Stimulated activated naive CD8-positive, alpha-beta T cell treated with anti-CD3 and anti-CD28 coated beads, Interleukin-15, Interleukin-2, amounts not matched to agents 100 U/mL and 50 U/mL, for 24 hours (primary cell): ENCODE results near the gene RWDD2A.

ENCODE experiments used
- ATAC-seq: fragments of 150-1000 bp; cut with Tn5 transposase; one replicate; pipeline ENCODE4 v1.10.0; 2021
- DNase-seq: peaks from one replicate; pipeline ENCODE4 v3.0.0; 2021

RWDD2A gene

DNA sequence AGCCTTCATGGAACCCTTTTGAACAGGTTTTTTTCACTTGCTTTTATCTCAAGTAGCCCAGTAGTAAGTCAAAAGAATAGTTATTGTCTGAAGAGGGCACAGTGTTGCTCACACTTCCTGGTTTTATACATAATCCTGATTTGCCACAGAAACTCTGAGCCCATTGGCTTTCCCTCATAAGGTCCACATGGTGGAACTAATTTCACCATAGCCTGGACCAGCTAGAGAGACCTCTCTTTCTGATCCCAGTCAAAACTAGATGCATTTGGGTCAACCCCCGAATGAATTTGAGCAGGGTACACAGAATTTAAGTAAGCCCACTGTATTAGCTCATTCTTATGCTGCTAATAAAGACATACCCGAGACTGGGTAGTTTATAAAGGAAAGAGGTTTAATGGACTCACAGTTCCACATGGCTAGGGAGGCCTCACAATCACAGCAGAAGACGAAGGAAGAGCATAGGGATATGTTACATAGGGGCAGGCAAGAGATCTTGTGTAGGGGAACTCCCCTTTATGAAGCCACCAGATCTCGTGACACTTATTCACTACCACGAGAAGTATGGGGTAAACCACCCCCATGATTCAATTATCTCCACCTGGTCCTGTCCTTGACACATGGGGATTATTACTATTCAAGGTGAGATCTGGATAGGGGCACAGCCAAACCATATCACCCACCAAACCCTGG, 6.2 kb downstream of the RWDD2A start:
- DNase-seq (no peak), ATAC-seq (peak; percentile 68)

DNA sequence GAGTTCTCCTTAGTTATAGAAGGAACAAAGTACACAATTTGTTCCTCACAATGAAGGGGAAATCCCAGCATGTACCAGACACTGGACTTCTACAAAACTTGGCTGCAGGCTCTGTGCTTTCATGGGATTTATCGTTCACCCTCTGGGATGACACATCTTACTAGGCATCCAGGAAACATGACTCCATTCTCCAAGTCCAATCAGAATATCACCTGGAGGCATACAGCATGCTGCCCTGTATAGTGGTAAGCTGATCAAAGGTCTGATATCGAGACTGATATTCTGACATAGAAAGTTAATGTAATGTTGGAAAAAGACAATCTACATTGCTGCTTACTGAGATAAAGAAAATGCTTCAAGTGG, 6.7 kb downstream of the RWDD2A start:
- no peak for DNase-seq
- ATAC-seq: peak; percentile 6

DNA sequence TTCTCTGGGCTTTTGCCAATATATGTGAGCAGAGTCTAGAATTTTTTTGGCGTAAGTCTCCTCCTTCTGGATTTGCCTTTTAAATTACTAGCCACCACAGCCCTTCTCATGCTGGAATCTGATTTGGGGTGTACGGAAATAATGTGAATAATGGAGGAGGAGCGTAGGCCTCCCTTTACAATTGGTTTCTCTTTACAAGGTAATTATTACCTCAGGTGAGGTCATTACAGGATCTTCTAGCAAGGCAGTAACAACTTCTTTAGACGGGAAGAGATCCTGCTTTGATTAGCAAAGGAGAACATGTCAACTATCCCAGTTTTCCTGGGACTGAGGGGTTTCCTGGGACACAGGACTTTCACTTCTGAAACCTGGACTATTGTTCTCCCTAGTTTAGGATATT, 8.9 kb downstream of the RWDD2A start:
- no peak for DNase-seq
- ATAC-seq: no peak

GRCh38 chr6:83215131-83216047, 22.2 kb downstream of the RWDD2A start:
- DNase-seq (peak; percentile 47), ATAC-seq (peak; percentile 94)

DNA sequence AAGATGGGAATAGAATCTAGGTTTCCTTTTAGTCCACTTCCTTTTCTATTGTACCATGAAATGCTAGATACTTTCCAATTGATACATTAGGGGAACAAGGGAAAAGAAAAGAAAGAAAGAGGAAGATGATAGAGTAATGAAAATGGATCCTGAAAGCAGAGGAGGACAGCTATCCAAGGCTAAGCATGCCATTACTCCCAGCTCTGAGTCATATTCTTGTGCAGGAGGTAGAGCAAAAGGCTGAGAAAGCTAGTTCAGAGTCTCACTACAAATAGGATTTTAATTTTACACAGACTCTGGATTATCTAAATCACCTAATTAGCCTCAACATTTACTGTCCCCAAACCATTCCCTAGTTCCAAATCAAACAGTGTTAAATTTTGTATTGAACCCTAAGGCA, 23.6 kb downstream of the RWDD2A start:
- ATAC-seq: no peak
- DNase-seq: no peak

DNA sequence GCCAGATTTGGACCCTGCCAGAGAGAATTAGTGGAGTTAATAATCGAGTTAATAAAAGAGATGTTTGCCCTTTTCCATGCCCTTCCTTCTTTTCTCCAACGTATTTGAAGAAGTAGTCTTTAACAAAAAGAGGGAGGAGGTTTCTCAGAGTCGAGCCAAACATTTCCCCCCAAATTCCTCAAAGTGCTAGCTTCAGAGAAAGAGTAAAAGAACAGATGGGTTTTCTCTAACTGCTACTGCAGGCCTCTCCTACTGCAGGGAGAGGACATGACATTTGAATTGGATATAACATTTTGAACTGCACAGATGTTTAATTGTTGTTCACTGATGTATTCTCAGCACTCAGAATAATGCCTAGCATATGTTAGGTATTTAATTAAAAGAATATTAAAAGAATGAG, 25.5 kb downstream of the RWDD2A start:
- ATAC-seq: no peak
- DNase-seq: no peak

- DNase-seq: no peak
- no peak for ATAC-seq
These were observed 27.0 kb downstream of the RWDD2A start for GRCh38 chr6:83220121-83220520.

GRCh38 chr6:83221276-83221675, 28.1 kb downstream of the RWDD2A start:
- no peak for ATAC-seq
- no peak for DNase-seq

DNA sequence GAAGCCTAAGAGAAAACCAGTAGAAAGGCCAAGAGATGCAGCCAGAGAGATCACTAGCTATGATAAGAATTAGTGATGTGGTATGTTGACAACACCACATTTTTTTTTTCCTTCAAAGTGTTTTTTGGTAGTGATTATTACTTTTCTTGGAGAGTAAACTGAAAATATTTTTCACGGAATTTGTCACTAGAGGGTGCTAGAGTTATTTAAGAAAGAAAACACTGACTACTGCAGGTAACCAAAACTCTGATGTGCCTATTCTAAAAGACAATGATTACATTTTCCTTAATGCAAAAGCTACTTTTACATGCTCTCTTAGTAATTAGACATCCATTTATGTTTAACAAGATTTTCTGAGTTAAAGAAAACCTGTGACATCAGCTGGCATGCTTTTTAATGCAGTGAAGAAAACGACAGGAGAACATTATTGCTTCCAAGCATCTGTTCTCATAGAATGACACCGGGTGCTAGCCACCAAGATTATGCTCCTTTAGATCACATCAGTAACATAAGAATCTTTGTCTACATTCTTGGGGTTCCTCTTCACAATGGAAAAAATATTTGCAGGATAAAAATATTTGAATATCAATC, 28.8 kb downstream of the RWDD2A start:
- DNase-seq: no peak
- no peak for ATAC-seq

DNA sequence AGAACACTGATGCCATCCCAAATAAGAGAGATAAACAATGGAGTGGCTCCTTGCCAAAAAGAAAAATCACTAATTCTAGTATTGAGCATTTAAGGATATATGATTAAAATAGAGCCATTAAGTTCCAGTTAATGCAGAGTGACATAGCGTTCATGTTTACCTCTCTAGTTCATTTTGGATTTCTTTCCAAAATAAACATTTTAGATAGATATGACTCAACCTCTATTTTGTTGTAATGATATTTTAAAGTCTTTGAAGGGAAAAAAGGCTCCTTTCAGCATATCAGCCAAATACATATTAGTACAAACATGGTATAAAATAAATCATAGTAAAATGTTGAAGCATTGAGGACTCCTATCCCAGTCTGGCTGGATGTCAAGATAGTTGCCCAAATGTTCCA, 33.4 kb downstream of the RWDD2A start:
- DNase-seq (no peak), ATAC-seq (no peak)

- ATAC-seq: no peak
- DNase-seq: no peak
These were observed 38.0 kb downstream of the RWDD2A start for GRCh38 chr6:83231146-83231545.

DNA sequence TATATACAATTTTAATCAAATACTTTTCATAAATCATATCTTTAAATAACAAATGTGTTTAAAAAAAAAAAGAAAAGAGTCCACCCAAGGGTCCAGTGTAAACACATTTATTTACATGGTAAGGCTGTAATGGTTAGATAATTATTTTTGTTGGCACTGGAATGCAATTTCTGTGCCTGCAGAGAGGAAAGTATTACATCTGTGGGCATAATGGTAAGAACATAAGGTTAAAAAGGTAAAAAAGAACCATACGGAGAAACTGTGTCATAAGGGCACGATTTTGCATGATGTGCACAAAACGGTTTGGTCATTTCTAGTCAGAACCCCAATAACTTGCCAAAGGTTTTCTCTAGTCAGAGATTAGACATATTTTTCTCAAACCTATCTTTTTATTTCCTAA, 54.3 kb downstream of the RWDD2A start:
- DNase-seq (no peak), ATAC-seq (no peak)
